ENCODE data around the gene NEURL2.

NEURL2 gene

DNA sequence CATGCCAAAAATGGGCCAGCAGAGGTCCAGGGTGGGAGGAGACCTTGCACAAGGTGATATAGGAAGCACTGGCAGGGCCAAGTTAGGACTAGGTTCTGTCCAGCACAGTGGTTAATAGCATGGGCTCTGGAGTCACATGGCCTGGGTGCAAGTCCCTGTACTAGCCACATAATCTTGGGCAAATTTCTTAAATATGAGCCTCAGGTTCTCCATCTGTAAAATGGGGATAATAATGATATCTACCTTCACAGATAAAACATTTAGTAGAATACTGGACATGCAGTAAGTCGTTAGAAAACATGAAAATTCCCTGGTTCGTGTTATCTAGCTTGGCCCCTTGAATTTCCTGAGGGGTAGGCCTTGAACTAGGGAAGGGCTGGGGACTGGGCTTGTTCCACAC lies 6.3 kb upstream of the NEURL2 start:
- TF ChIP-seq CTCF (IDR thresholded peaks at IDR 0.05; ENCODE audit: unreplicated experiment in 3 of 3): no peak
- no peak overlapping the region for H3K4me3 Mint-ChIP-seq
- peaks cover 28% of the 10 kb centered on the region for H3K36me3 Mint-ChIP-seq (ENCODE audit: low read depth)
- peaks cover 4% of the 10 kb centered on the region for H3K4me1 Mint-ChIP-seq
- H3K27ac Mint-ChIP-seq: no peak overlapping the region
- no peaks in the 10 kb centered on the region for H3K9me3 Mint-ChIP-seq
- H3K27me3 Mint-ChIP-seq (ENCODE audit: low read depth): no peaks in the 10 kb centered on the region

- no peak for TF ChIP-seq CTCF (IDR thresholded peaks at IDR 0.05; ENCODE audit: unreplicated experiment in 3 of 3)
- H3K9me3 Mint-ChIP-seq: no peaks in the 10 kb centered on the region
- no peak overlapping the region for H3K27ac Mint-ChIP-seq
- H3K4me1 Mint-ChIP-seq: peaks cover 8% of the 10 kb centered on the region
- H3K27me3 Mint-ChIP-seq (ENCODE audit: low read depth): no peaks in the 10 kb centered on the region
- H3K4me3 Mint-ChIP-seq: no peak overlapping the region
- peaks cover 28% of the 10 kb centered on the region for H3K36me3 Mint-ChIP-seq (ENCODE audit: low read depth)
Measured at GRCh38 chr20:45896641-45897161, 5.7 kb upstream of the NEURL2 start.

- Mint-ChIP-seq H3K9me3 (no peaks in the 10 kb centered on the region), H3K4me3 (no peak overlapping the region), H3K27me3 (ENCODE audit: low read depth) (no peaks in the 10 kb centered on the region), H3K27ac (no peak overlapping the region), H3K4me1 (peaks cover 13% of the 10 kb centered on the region), H3K36me3 (ENCODE audit: low read depth) (peaks cover 28% of the 10 kb centered on the region)
- no peak for TF ChIP-seq CTCF (IDR thresholded peaks at IDR 0.05; ENCODE audit: unreplicated experiment in 3 of 3)
Measured at GRCh38 chr20:45894797-45895196, 3.8 kb upstream of the NEURL2 start.

- H3K27ac Mint-ChIP-seq: peak overlapping the region in 1 of 3 experiments; percentile 55
- no peaks in the 10 kb centered on the region for H3K27me3 Mint-ChIP-seq (ENCODE audit: low read depth)
- peak overlapping the region; percentile 55 to 97 (median 83) for H3K4me3 Mint-ChIP-seq
Measured at GRCh38 chr20:45893831-45894230, 2.8 kb upstream of the NEURL2 start.

DNA sequence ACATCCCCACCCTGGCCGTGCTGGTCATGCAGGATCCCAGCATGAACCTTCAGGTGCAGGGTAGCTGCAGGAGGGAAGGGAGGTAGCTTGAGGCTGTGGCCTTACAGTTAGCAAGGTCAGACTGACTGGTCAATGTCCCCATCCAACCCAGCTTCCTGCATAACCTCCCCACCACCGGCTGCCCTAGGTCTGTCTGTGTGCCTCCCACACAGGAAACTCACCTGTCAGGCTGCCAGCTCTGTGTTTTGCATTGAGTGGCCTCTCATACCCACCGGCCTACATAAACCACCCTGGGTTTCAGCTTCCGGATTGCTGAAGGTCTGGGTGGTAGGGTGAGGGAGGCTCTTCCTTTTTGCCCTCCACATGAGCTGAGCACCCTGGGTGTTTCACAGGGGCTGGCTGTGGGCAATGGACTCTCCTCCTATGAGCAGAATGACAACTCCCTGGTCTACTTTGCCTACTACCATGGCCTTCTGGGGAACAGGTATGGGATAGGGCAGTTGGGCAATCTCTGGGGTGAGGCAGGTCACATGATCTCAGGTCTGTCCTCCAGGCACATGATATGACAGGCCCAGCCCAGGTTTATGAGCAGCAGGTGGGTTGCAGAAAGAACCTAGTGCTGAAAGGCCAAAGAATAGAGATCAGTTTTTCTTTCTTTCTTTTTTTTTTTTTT lies 2.0 kb upstream of the NEURL2 start:
- Mint-ChIP-seq H3K27ac (no peak overlapping the region), H3K36me3 (ENCODE audit: low read depth) (peaks cover 18% of the 10 kb centered on the region), H3K4me3 (peak overlapping the region; percentile 94 to 98 (median 97)), H3K27me3 (ENCODE audit: low read depth) (no peaks in the 10 kb centered on the region), H3K4me1 (peaks cover 14% of the 10 kb centered on the region), H3K9me3 (no peaks in the 10 kb centered on the region)
- TF ChIP-seq CTCF (IDR thresholded peaks at IDR 0.05; ENCODE audit: unreplicated experiment in 3 of 3): no peak

More at GRCh38 chr20:45893831-45894230, 2.8 kb upstream of the NEURL2 start:
- peaks cover 23% of the 10 kb centered on the region for H3K36me3 Mint-ChIP-seq (ENCODE audit: low read depth)
- no peak for TF ChIP-seq CTCF (IDR thresholded peaks at IDR 0.05; ENCODE audit: unreplicated experiment in 3 of 3)
- H3K4me1 Mint-ChIP-seq: peaks cover 14% of the 10 kb centered on the region
- no peaks in the 10 kb centered on the region for H3K9me3 Mint-ChIP-seq
